Measurements from ENCODE around the gene HEG1. TPM values are rescaled to one million over a fixed set of nuclear protein-coding genes. Genes with fewer than 3 reads are reported as not detected.

The HEG1 gene
- polyA plus RNA-seq, 2 donors = 3.1 to 6.0 TPM

- WGBS, 2 donors = 92 to 98% methylated on average over 2 of the region's 2 CpGs
- Histone ChIP-seq H3K36me3 (ENCODE audit: control insufficient read depth in 2 of 2, insufficient read depth in 2 of 2, low read length in 1 of 2) (no peaks in the 10 kb centered on the region), H3K27ac (ENCODE audit: low read depth in 2 of 2, low read length in 1 of 2) (no peak overlapping the region), H3K9me3 (ENCODE audit: control insufficient read depth in 2 of 2, insufficient read depth in 1 of 2, low read depth in 1 of 2, low read length in 1 of 2) (no peaks in the 10 kb centered on the region), H3K4me3 (ENCODE audit: low read depth in 1 of 2, low read length in 2 of 2) (no peak overlapping the region), H3K4me1 (ENCODE audit: control insufficient read depth in 2 of 2, insufficient read depth in 2 of 2, low read length in 1 of 2) (no peaks in the 10 kb centered on the region), H3K27me3 (ENCODE audit: control insufficient read depth in 1 of 2, insufficient read depth in 2 of 2, low read length in 2 of 2) (no peaks in the 10 kb centered on the region)
These were observed 137.3 kb downstream of the HEG1 start for GRCh38 chr3:124918524-124918923.

GRCh38 chr3:124916837-124917409 lies 138.9 kb downstream of the HEG1 start:
- no peak overlapping the region for H3K4me3 ChIP-seq (ENCODE audit: low read depth in 1 of 2, low read length in 2 of 2)
- no peaks in the 10 kb centered on the region for H3K9me3 ChIP-seq (ENCODE audit: control insufficient read depth in 2 of 2, insufficient read depth in 1 of 2, low read depth in 1 of 2, low read length in 1 of 2)
- WGBS, 2 donors = 48 to 59% methylated on average over 8 of the region's 8 CpGs
- no peaks in the 10 kb centered on the region for H3K36me3 ChIP-seq (ENCODE audit: control insufficient read depth in 2 of 2, insufficient read depth in 2 of 2, low read length in 1 of 2)
- no peaks in the 10 kb centered on the region for H3K27me3 ChIP-seq (ENCODE audit: control insufficient read depth in 1 of 2, insufficient read depth in 2 of 2, low read length in 2 of 2)
- H3K27ac ChIP-seq (ENCODE audit: low read depth in 2 of 2, low read length in 1 of 2) = no peak overlapping the region
- H3K4me1 ChIP-seq (ENCODE audit: control insufficient read depth in 2 of 2, insufficient read depth in 2 of 2, low read length in 1 of 2) = no peaks in the 10 kb centered on the region

Other genes with a start within 250 kb of the HEG1 start
- gene ITGB5, start 168.6 kb downstream of the HEG1 start, polyA plus RNA-seq = 10 to 100 TPM; 19.5 to 39.6 TPM
- under 1 TPM in 1 of 2 donors, not detected in 1; 0.14 TPM for gene MUC13, start 121.2 kb downstream of the HEG1 start, polyA plus RNA-seq
- 1 to 10 TPM; 2.7 TPM for gene SLC12A8, start 156.8 kb upstream of the HEG1 start, polyA plus RNA-seq